Brain microvascular endothelial cell (primary cell): ENCODE results near the gene NOL4L.

ENCODE experiments used
- DNase-seq: peaks from one replicate; pipeline ENCODE4 v3.0.0-alpha.2; 2020
- H3K27ac ChIP-seq: fragments of 250-450 bp; sonication (Bioruptor Pico); 2 replicates; pipeline ENCODE4 v1.5.1; 2020; ENCODE audit warnings: mild to moderate bottlenecking, moderate library complexity
- H3K27me3 ChIP-seq: fragments of 250-450 bp; sonication (Bioruptor Pico); replicated peaks from 2 replicates; pipeline ENCODE4 v1.5.1; 2020; ENCODE audit warnings: mild to moderate bottlenecking
- H3K36me3 ChIP-seq: fragments of 250-450 bp; sonication (Bioruptor Pico); replicated peaks from 2 replicates; pipeline ENCODE4 v1.5.1; 2020; ENCODE audit warnings: mild to moderate bottlenecking
- H3K4me3 ChIP-seq: 2 replicates; pipeline ENCODE4 v1.5.1; 2011; ENCODE audit warnings: low read depth, mild to moderate bottlenecking, control low read depth, low read length, moderate library complexity
- in situ Hi-C: cut with HindIII; loops from 2 replicates; pipeline ENCODE4 v1.10.0; 2017; ENCODE audit warnings: low sequenced_read_pairs, low pct_ligation_motif_present
- TF ChIP-seq, protein P1 (sequence below): IDR thresholded peaks from 2 replicates; pipeline ENCODE4 v1.5.1; 2011; ENCODE audit warnings: low read depth, mild to moderate bottlenecking, moderate library complexity, low read length, control low read depth, inconsistent platforms; ENCODE audit errors: missing control alignments

The NOL4L gene

DNA sequence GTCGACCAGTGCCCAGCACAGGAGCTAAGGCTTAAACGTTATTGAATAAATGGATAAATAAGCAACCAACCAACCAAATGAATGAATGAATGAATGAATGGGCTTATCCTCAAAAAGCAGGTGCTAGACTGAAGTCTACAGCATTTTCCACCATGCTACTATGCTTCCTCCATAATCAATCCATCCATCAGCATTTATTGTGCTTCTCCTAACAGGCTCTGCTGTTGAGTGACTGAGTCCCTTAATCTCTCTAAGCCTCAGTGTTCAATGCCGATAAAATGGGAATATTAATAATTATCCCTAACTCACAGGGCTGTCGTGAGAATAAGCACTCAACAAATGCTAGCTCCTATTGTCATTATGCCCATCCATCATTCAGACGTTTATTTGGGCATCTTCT lies 4.6 kb upstream of the NOL4L start:
- Histone ChIP-seq H3K4me3 (no peak overlapping the region), H3K36me3 (no peaks in the 10 kb centered on the region), H3K27me3 (peaks cover 10% of the 10 kb centered on the region), H3K27ac (no peak overlapping the region)
- DNase-seq, result no peak
- in situ Hi-C loops, result no loop called here
- TF ChIP-seq, protein P1, sequence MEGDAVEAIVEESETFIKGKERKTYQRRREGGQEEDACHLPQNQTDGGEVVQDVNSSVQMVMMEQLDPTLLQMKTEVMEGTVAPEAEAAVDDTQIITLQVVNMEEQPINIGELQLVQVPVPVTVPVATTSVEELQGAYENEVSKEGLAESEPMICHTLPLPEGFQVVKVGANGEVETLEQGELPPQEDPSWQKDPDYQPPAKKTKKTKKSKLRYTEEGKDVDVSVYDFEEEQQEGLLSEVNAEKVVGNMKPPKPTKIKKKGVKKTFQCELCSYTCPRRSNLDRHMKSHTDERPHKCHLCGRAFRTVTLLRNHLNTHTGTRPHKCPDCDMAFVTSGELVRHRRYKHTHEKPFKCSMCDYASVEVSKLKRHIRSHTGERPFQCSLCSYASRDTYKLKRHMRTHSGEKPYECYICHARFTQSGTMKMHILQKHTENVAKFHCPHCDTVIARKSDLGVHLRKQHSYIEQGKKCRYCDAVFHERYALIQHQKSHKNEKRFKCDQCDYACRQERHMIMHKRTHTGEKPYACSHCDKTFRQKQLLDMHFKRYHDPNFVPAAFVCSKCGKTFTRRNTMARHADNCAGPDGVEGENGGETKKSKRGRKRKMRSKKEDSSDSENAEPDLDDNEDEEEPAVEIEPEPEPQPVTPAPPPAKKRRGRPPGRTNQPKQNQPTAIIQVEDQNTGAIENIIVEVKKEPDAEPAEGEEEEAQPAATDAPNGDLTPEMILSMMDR, result no peak

DNA sequence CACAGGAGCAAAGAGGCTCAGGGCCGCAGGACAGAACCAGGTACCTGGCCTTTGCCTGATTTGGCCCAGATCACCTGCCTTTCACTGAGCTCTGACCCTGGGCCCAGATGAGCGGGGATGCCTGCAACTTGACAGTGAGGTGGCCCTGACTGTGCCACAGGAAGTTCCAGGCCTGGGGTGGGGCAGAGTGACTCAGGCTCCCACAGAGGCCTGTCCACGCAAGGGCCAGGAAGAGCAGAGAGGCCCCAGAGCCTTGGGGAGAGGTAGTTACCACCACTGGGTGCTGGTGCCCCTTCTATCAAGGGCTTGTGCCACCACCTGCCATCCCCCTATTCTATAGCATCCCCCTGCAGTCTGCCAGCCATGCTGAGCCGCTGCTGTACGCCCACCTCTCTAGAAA lies 4.1 kb upstream of the NOL4L start:
- H3K36me3 ChIP-seq, result no peaks in the 10 kb centered on the region
- TF ChIP-seq, protein P1, result no peak
- peaks cover 10% of the 10 kb centered on the region for H3K27me3 ChIP-seq
- DNase-seq, result no peak
- no peak overlapping the region for H3K27ac ChIP-seq
- in situ Hi-C loops, result no loop called here
- H3K4me3 ChIP-seq, result no peak overlapping the region

- Histone ChIP-seq H3K36me3 (no peaks in the 10 kb centered on the region), H3K4me3 (no peak overlapping the region), H3K27me3 (peaks cover 10% of the 10 kb centered on the region), H3K27ac (no peak overlapping the region)
- DNase-seq, result no peak
- TF ChIP-seq, protein P1, result no peak
- in situ Hi-C loops, result no loop called here
Measured at GRCh38 chr20:32588040-32588439, 2.9 kb upstream of the NOL4L start.

DNA sequence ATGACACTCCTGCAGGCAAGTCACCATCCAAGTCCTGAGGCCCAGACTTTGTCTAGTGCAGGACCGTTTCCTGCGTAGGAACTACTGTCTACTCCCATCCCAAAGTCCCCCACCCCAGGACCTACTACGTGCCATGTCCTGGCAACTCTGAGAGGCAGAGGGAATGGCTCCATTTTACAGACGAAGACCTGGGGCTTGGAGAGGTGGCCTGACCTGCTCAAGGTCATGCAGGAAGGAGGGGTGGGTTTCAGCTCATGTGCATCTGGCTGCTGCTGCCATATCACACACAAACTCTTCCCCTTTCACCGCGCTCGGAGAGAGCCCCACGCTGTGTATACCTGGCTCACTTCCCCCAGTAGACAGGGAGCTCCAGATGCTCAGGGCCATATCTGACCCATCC lies 1.2 kb upstream of the NOL4L start:
- DNase-seq, result no peak
- H3K27me3 ChIP-seq, result peaks cover 10% of the 10 kb centered on the region
- TF ChIP-seq, protein P1, result no peak

DNA sequence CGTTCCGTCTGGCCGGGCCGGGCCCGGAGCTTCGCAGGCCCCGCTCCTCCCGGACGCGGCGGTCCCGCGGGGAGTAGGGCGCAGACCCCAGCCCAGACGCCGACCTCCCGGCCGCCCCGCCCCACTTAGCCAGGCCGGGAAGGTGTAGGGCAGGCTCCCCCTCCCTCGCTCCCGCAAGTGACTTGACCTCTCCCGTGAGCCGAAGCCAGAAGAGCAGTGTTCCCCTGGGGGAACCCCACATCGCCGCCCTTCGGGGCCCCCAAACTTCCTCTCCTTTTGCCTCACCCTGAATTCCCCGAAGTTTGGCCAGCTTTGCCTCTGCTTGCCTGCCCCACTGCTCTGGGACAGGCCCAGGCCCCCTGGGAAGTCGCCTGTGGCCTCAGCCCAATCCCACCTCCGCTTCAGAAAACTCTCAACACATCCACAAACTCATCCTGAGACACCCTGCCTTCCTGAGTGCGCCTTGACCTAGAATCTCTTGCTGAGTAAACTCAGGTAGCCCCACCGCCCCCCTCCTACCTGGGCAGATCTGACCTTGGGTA lies 524 bp upstream of the NOL4L start:
- H3K27me3 ChIP-seq, result peaks cover 10% of the 10 kb centered on the region
- in situ Hi-C loops, result no loop called here
- H3K4me3 ChIP-seq, result no peak overlapping the region
- no peak for DNase-seq
- TF ChIP-seq, protein P1, result no peak
- H3K36me3 ChIP-seq, result no peaks in the 10 kb centered on the region
- no peak overlapping the region for H3K27ac ChIP-seq

More for the DNA sequence above, 1.2 kb upstream of the NOL4L start:
- H3K27ac ChIP-seq, result no peak overlapping the region
- H3K36me3 ChIP-seq, result no peaks in the 10 kb centered on the region
- H3K4me3 ChIP-seq, result no peak overlapping the region
- in situ Hi-C loops, result no loop called here

DNA sequence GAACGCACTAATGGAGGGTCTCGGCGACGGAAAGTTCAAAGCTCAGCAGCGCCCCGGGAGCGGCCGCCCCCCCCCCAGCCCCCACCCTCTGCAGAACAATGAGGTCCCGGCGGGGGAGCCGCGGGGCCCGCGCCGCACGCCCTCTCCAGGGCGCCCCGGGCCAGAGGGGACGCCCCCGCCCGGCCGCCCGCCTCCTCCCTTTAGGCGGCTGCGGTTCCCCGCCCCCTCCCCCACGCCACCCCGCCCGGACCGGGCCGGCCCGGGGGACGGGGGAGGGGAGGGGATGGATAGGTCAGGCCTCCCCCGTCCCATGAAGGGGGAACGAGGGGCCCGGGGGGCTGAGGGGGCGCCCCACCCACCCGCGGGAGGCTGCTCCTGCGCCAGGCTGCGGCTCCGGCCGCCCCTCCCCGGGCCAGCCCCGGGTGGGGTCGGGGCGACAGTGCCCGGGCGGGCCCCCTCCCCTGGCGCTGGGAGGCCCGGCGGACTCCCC lies 1.5 kb downstream of the NOL4L start:
- no peak for DNase-seq

More for the DNA sequence above, 1.5 kb downstream of the NOL4L start:
- in situ Hi-C loops, result no loop called here
- Histone ChIP-seq H3K27me3 (peaks cover 10% of the 10 kb centered on the region), H3K27ac (no peak overlapping the region), H3K36me3 (no peaks in the 10 kb centered on the region), H3K4me3 (peak overlapping the region; percentile 35)
- TF ChIP-seq, protein P1, result no peak
